Neural crest cell (in vitro differentiated cells): ENCODE results near the gene EMC9. TPM values are rescaled to one million over a fixed set of nuclear protein-coding genes. Genes with fewer than 3 reads are reported as not detected.

Source experiments
- DNase-seq: peaks from one replicate; pipeline ENCODE4 v3.0.0; 2021; ENCODE audit warnings: low read depth, mixed read lengths, low spot score
- H3K27ac Mint-ChIP-seq: one replicate; pipeline ENCODE4 v1.8.0; 2021; ENCODE audit warnings: mild to moderate bottlenecking, mixed read lengths; ENCODE audit not compliant: unreplicated experiment
- H3K27me3 Mint-ChIP-seq: 2 replicates; pipeline ENCODE4 v1.8.0; 2021; ENCODE audit warnings: low read depth, mild to moderate bottlenecking, mixed read lengths
- H3K36me3 Mint-ChIP-seq: 2 replicates; pipeline ENCODE4 v1.8.0; 2021; ENCODE audit warnings: low read depth, mild to moderate bottlenecking, mixed read lengths
- H3K4me1 Mint-ChIP-seq: 2 replicates; pipeline ENCODE4 v1.8.0; 2021; ENCODE audit warnings: mixed read lengths
- H3K4me3 Mint-ChIP-seq: one replicate; pipeline ENCODE4 v1.8.0; 2021; ENCODE audit warnings: mild to moderate bottlenecking, mixed read lengths
- H3K9me3 Mint-ChIP-seq: 2 replicates; pipeline ENCODE4 v1.8.0; 2021; ENCODE audit warnings: mixed read lengths
- total RNA-seq: library from RNA; stranded (reverse); gene quantifications from 2 replicates; pipeline ENCODE4 v1.2.1, GENCODE V29; 2021
- TF ChIP-seq, protein P1 (sequence below): fragments of 200-600 bp; sonication (generic); conservative IDR thresholded peaks from 2 replicates; pipeline ENCODE4 v1.5.0; 2021; ENCODE audit warnings: antibody characterized with exemption, mild to moderate bottlenecking

EMC9 gene
- total RNA-seq, 1 donor from 2014 or later = 28.3 TPM

DNA sequence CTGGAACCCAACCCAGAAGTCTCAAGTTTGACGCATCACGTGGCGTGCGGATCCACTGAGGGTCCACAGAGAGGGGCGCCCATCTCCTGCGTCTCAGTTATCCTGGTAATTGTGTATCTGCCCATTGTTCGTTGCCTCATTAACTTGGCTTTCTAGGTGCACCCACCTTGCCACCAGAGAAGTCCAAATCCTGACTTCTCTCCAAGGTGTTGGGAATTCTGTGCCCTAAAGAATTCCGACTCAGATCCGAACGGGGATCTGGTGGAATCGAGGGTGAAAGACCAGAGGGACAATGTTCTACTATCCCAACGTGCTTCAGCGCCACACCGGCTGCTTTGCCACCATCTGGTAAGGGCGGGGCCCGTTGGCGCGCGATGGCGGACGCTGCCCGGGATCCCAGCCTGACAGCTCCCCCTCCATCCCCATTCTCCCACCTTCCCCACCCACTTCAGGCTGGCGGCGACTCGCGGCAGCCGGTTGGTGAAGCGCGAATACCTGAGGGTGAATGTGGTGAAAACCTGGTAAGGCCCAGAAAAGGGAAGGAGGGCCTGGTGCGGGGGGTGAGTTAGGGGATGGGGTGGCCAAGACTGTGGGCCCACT lies 31.0 kb upstream of the EMC9 start:
- Mint-ChIP-seq H3K9me3 (no peaks in the 10 kb centered on the region), H3K27me3 (no peaks in the 10 kb centered on the region), H3K36me3 (peaks cover 7% of the 10 kb centered on the region), H3K4me3 (peak overlapping the region; percentile 92), H3K4me1 (peaks cover 25% of the 10 kb centered on the region), H3K27ac (peak overlapping the region; percentile 89)
- TF ChIP-seq, protein P1, sequence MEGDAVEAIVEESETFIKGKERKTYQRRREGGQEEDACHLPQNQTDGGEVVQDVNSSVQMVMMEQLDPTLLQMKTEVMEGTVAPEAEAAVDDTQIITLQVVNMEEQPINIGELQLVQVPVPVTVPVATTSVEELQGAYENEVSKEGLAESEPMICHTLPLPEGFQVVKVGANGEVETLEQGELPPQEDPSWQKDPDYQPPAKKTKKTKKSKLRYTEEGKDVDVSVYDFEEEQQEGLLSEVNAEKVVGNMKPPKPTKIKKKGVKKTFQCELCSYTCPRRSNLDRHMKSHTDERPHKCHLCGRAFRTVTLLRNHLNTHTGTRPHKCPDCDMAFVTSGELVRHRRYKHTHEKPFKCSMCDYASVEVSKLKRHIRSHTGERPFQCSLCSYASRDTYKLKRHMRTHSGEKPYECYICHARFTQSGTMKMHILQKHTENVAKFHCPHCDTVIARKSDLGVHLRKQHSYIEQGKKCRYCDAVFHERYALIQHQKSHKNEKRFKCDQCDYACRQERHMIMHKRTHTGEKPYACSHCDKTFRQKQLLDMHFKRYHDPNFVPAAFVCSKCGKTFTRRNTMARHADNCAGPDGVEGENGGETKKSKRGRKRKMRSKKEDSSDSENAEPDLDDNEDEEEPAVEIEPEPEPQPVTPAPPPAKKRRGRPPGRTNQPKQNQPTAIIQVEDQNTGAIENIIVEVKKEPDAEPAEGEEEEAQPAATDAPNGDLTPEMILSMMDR = no peak
- no peak for DNase-seq

DNA sequence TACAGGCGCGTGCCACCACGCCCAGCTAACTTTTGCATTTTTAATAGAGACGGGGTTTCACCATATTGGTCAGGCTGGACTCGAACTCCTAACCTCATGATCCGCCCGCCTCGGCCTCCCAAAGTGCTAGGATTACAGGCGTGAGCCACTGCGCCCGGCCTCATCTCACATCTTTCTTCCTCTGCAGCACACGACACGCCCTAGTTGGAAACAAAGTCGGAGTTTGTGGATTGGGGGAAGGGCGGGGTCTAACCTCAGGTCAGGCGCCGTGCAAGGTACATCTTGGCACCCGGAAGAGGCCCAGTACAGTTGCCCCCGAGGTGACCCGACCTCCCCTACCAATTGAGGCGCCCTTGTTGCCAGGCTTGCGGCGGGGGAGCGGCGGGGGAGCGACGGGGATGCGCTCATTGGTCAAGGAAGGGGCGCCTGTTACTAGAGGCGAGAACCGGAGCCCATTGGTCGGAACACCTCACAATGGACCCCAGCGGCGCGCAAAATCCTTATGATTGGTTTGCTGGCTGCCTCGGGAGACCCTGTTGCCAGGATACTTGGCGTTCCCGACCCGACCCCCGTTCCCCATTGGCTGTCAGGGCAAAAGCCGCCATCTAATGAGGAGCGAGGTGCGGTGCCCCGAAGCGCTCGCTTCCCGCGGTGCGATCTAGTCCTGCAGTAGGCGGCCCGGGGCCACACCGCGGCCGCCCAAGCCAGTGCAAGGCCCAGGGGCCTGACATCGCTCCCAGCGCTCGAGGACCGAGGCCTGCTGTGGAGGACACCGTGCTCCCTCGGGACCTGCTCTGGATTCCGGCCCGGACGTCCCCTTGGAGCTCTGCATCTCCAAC lies 30.2 kb upstream of the EMC9 start, which contains the start of gene REC8:
Gene REC8, plus strand, starts transcription at position 659 of the 839 bp plus-strand sequence. CDS start 473 bp downstream, outside the sequence.
- peak; percentile 94 for DNase-seq
- Mint-ChIP-seq H3K9me3 (no peaks in the 10 kb centered on the region), H3K36me3 (peaks cover 7% of the 10 kb centered on the region), H3K4me1 (peaks cover 25% of the 10 kb centered on the region), H3K27ac (peak within 1 kb of the TSS; percentile 89), H3K27me3 (no peaks in the 10 kb centered on the region), H3K4me3 (peak within 1 kb of the TSS; percentile 92)
- TF ChIP-seq, protein P1 = no peak

DNA sequence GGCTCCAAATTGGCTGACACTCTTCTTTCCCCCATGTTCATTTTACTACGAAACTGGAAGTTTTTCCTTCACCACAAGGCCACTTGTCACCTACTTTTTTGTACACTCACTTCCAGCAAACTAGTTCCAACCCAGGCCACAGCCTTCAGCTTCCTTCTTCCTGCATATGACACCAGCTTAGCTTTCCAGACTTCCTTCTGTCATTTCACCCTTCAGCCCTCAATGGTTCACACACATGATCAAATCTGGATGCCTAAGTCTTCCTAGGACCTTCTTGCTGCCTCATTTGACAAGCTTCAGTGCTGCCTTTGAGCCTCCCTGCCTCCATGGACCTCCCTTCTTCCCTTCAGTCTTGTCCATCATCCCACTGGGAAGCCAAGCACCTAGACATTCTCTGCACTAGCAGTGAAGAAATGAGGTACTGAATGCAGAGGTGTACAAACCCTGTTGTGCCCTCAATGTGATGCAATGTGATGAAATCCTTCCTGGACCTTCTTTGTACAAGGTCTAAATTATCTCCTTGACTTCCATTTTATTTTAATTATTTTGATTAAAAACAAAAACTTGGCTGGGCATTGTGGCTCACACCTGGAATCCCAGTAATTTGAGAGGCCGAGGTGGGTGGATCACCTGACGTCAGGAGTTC lies 26.2 kb upstream of the EMC9 start:
- no peak for DNase-seq
- TF ChIP-seq, protein P1 = no peak
- H3K4me1 Mint-ChIP-seq = peaks cover 9% of the 10 kb centered on the region
- H3K27me3 Mint-ChIP-seq = no peaks in the 10 kb centered on the region
- peaks cover 3% of the 10 kb centered on the region for H3K36me3 Mint-ChIP-seq
- no peak overlapping the region for H3K27ac Mint-ChIP-seq
- no peak overlapping the region for H3K4me3 Mint-ChIP-seq
- no peaks in the 10 kb centered on the region for H3K9me3 Mint-ChIP-seq

DNA sequence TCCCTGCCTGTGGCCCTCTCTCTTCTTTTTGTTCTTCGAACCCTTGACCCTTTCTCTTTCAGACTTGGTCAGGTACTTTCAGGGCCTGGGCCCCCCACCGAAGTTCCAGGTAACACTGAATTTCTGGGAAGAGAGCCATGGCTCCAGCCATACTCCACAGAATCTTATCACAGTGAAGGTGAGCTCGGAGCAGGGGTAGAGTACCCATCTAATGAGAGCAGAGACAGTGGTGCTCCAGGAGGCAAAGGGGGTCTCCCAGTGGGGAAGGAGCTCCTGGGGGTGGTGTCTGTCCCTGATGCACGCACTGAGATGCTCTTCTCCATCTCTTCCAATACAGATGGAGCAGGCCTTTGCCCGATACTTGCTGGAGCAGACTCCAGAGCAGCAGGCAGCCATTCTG lies 24.4 kb upstream of the EMC9 start:
- no peak for DNase-seq
- TF ChIP-seq, protein P1 = no peak
- Mint-ChIP-seq H3K27me3 (no peaks in the 10 kb centered on the region), H3K9me3 (no peaks in the 10 kb centered on the region), H3K27ac (no peak overlapping the region), H3K36me3 (peaks cover 3% of the 10 kb centered on the region), H3K4me3 (no peak overlapping the region), H3K4me1 (peaks cover 12% of the 10 kb centered on the region)

DNA sequence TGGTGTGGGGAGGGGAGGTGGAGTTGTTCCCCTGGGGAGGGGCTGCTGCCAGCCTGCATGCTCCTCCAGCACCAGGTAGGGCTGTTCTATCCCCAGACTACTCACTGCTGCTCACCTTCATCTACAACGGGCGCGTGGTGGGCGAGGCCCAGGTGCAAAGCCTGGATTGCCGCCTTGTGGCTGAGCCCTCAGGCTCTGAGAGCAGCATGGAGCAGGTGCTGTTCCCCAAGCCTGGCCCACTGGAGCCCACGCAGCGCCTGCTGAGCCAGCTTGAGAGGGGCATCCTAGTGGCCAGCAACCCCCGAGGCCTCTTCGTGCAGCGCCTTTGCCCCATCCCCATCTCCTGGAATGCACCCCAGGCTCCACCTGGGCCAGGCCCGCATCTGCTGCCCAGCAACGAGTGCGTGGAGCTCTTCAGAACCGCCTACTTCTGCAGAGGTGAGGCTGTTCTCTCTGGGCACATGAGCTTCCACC lies 23.2 kb upstream of the EMC9 start:
- H3K4me1 Mint-ChIP-seq = peaks cover 13% of the 10 kb centered on the region
- no peak overlapping the region for H3K27ac Mint-ChIP-seq
- no peaks in the 10 kb centered on the region for H3K27me3 Mint-ChIP-seq
- no peak overlapping the region for H3K4me3 Mint-ChIP-seq
- H3K36me3 Mint-ChIP-seq = peaks cover 3% of the 10 kb centered on the region
- H3K9me3 Mint-ChIP-seq = no peaks in the 10 kb centered on the region
- TF ChIP-seq, protein P1 = no peak
- no peak for DNase-seq
